Right renal pelvis (tissue), 4 donors: Measurements from ENCODE around the gene ACKR4. TPM values are rescaled to one million over a fixed set of nuclear protein-coding genes. Genes with fewer than 3 reads are reported as not detected.
"Not testable (repeated sequence)": the region's sequence is repeated elsewhere in the genome, so short reads cannot be mapped to it uniquely, and the experiment has no call there.

Experiments used
- DNase-seq, 4 donors: peaks; one replicate each; pipeline ENCODE4 v3.0.0-alpha.2; 2013; ENCODE audit warnings: low read depth in 4 of 4, low spot score in 3 of 4, missing footprints in 1 of 4
- polyA plus RNA-seq, 4 donors: library from polyadenylated mRNA; unstranded; fragments of 120-200 nt; gene quantifications; one replicate each; pipeline ENCODE4 v1.2.1, GENCODE V29; 2013; ENCODE audit not compliant: insufficient read length in 4 of 4

Gene ACKR4
- 1 to 10 TPM; 1.5 to 2.9 (median 1.7) TPM for polyA plus RNA-seq

- no peak for DNase-seq
Measured at GRCh38 chr3:132596816-132597433, at the start of gene ACKR4. Gene ACKR4, plus strand, starts transcription at chr3:132597270. Its CDS starts 3,128 bp downstream, at chr3:132600398.

GRCh38 chr3:132549169-132549568 lies 47.9 kb upstream of the ACKR4 start:
- DNase-seq, result no peak

- no peak for DNase-seq
Measured at GRCh38 chr3:132549890-132550578, 47.0 kb upstream of the ACKR4 start.

GRCh38 chr3:132550579-132551305 lies 46.3 kb upstream of the ACKR4 start:
- DNase-seq, result no peak

- no peak for DNase-seq
Measured at GRCh38 chr3:132553826-132554225, 43.2 kb upstream of the ACKR4 start.

GRCh38 chr3:132554437-132554836 lies 42.6 kb upstream of the ACKR4 start:
- DNase-seq, result no peak

GRCh38 chr3:132555306-132556035 lies 41.6 kb upstream of the ACKR4 start:
- no peak for DNase-seq

GRCh38 chr3:132556036-132556386 lies 41.1 kb upstream of the ACKR4 start:
- not testable (repeated sequence) for DNase-seq

- DNase-seq, result no peak
Measured at GRCh38 chr3:132556508-132557159, 40.4 kb upstream of the ACKR4 start.

- DNase-seq, result no peak
Measured at GRCh38 chr3:132561003-132561402, 36.1 kb upstream of the ACKR4 start.

GRCh38 chr3:132563420-132564069 lies 33.5 kb upstream of the ACKR4 start:
- no peak for DNase-seq

- DNase-seq, result no peak
Measured at GRCh38 chr3:132564070-132564465, 33.0 kb upstream of the ACKR4 start.

- DNase-seq, result no peak
Measured at GRCh38 chr3:132568422-132568821, 28.6 kb upstream of the ACKR4 start.

- no peak for DNase-seq
Measured at GRCh38 chr3:132569153-132569552, 27.9 kb upstream of the ACKR4 start.

- DNase-seq, result no peak
Measured at GRCh38 chr3:132569580-132569979, 27.5 kb upstream of the ACKR4 start.

- no peak for DNase-seq
Measured at GRCh38 chr3:132570016-132570415, 27.1 kb upstream of the ACKR4 start.

GRCh38 chr3:132573797-132574211 lies 23.3 kb upstream of the ACKR4 start:
- DNase-seq, result no peak

GRCh38 chr3:132587401-132587800 lies 9.7 kb upstream of the ACKR4 start:
- no peak for DNase-seq

- DNase-seq, result no peak
Measured at GRCh38 chr3:132592216-132592615, 4.9 kb upstream of the ACKR4 start.
